ENCODE data around the gene WNK1. TPM values are rescaled to one million over a fixed set of nuclear protein-coding genes. Genes with fewer than 3 reads are reported as not detected.
A peak's percentile ranks its signal among the peaks of the same experiment; 100 is the strongest.
"Not testable (repeated sequence)": the region's sequence is repeated elsewhere in the genome, so short reads cannot be mapped to it uniquely, and the experiment has no call there.

The WNK1 gene
- total RNA-seq, 4 donors from 2014 or later, result 168 to 223 (median 204) TPM

GRCh38 chr12:768434-768833, 16.1 kb downstream of the WNK1 start:
- peak overlapping the region in 1 of 4 donors; percentile 9 for H3K27ac ChIP-seq
- ATAC-seq, result no peak
- no peak overlapping the region for H3K4me3 ChIP-seq

GRCh38 chr12:770479-770878, 18.1 kb downstream of the WNK1 start:
- Histone ChIP-seq H3K9me3 (no peaks in the 10 kb centered on the region), H3K27ac (no peak overlapping the region), H3K4me3 (no peak overlapping the region), H3K4me1 (peaks cover 55 to 87% of the 10 kb centered on the region in 2 donors), H3K36me3 (no peaks in the 10 kb centered on the region), H3K27me3 (no peaks in the 10 kb centered on the region)
- ATAC-seq, result no peak
- intact Hi-C loops (cut with DNase I; ENCODE audit: low total_unique reads) (no loop called here), in situ Hi-C loops (cut with MboI; ENCODE audit: low sequenced_read_pairs in 4 of 4) (no loop called here)
- DNase-seq, result no peak
- no peak for TF ChIP-seq POLR2A (IDR thresholded peaks at IDR 0.05)
- no peak for TF ChIP-seq CTCF (IDR thresholded peaks at IDR 0.05 in 4 of 5, conservative IDR thresholded peaks at IDR 0.05 in 1 of 5)

More at GRCh38 chr12:768434-768833, 16.1 kb downstream of the WNK1 start:
- TF ChIP-seq POLR2A (IDR thresholded peaks at IDR 0.05) (no peak), CTCF (IDR thresholded peaks at IDR 0.05 in 4 of 5, conservative IDR thresholded peaks at IDR 0.05 in 1 of 5) (no peak)
- no peaks in the 10 kb centered on the region for H3K27me3 ChIP-seq
- H3K36me3 ChIP-seq, result no peaks in the 10 kb centered on the region
- intact Hi-C loops (cut with DNase I; ENCODE audit: low total_unique reads) (no loop called here), in situ Hi-C loops (cut with MboI; ENCODE audit: low sequenced_read_pairs in 4 of 4) (no loop called here)
- no peaks in the 10 kb centered on the region for H3K9me3 ChIP-seq
- no peak for DNase-seq
- peaks cover 49 to 67% of the 10 kb centered on the region in 2 donors for H3K4me1 ChIP-seq

DNA sequence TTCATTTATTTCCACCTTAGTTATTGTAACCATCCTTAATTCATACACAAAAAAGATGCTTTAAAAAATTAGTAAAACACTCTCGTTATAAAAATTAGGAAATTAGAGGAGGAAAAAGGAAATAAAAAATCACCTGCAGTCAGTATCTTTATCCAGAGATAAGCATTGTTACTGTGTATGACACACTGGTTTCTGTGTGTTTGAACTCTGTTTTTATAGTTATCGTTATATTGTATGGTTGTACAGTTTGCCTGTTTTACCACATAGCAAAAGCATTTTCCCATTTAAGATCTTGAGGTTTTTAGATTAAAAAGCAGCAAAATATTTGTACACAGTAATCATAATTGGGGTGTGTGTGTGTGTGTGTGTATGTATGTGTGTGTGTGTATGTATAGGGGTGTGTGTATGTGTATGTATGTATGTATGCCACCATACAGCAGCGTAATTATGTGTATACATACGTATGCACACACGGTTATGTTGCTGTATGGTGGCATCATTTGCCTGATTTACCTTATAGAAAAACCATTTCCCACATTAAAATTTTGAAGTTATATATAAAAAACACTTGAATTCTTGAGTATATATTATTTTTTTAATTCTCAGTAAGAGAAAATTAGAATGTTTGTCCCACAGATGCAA, 19.8 kb downstream of the WNK1 start:
- in situ Hi-C loops (cut with MboI; ENCODE audit: low sequenced_read_pairs in 4 of 4) (no loop called here), intact Hi-C loops (cut with DNase I; ENCODE audit: low total_unique reads) (no loop called here)
- no peak overlapping the region for H3K4me3 ChIP-seq
- ATAC-seq, result no peak
- DNase-seq, result no peak
- no peak overlapping the region for H3K27ac ChIP-seq
- H3K9me3 ChIP-seq, result no peaks in the 10 kb centered on the region
- TF ChIP-seq POLR2A (IDR thresholded peaks at IDR 0.05) (no peak), CTCF (IDR thresholded peaks at IDR 0.05 in 4 of 5, conservative IDR thresholded peaks at IDR 0.05 in 1 of 5) (no peak)
- peaks cover 65 to 81% of the 10 kb centered on the region in 2 donors for H3K4me1 ChIP-seq
- H3K27me3 ChIP-seq, result no peaks in the 10 kb centered on the region
- no peaks in the 10 kb centered on the region for H3K36me3 ChIP-seq

GRCh38 chr12:774051-774614, 21.8 kb downstream of the WNK1 start:
- H3K36me3 ChIP-seq, result no peaks in the 10 kb centered on the region
- ATAC-seq, result peak in 1 of 2 donors; percentile 74
- peak overlapping the region; percentile 39 to 78 (median 56) for H3K27ac ChIP-seq
- peaks cover 73 to 81% of the 10 kb centered on the region in 2 donors for H3K4me1 ChIP-seq
- no peaks in the 10 kb centered on the region for H3K27me3 ChIP-seq
- in situ Hi-C loops (cut with MboI; ENCODE audit: low sequenced_read_pairs in 4 of 4), result no loop called here
- H3K9me3 ChIP-seq, result no peaks in the 10 kb centered on the region
- intact Hi-C loops (cut with DNase I; ENCODE audit: low total_unique reads), result no loop called here
- TF ChIP-seq POLR2A (IDR thresholded peaks at IDR 0.05) (no peak), CTCF (IDR thresholded peaks at IDR 0.05 in 4 of 5, conservative IDR thresholded peaks at IDR 0.05 in 1 of 5) (no peak)
- peak overlapping the region in 2 of 4 donors; percentile 4 to 14 for H3K4me3 ChIP-seq
- no peak for DNase-seq

DNA sequence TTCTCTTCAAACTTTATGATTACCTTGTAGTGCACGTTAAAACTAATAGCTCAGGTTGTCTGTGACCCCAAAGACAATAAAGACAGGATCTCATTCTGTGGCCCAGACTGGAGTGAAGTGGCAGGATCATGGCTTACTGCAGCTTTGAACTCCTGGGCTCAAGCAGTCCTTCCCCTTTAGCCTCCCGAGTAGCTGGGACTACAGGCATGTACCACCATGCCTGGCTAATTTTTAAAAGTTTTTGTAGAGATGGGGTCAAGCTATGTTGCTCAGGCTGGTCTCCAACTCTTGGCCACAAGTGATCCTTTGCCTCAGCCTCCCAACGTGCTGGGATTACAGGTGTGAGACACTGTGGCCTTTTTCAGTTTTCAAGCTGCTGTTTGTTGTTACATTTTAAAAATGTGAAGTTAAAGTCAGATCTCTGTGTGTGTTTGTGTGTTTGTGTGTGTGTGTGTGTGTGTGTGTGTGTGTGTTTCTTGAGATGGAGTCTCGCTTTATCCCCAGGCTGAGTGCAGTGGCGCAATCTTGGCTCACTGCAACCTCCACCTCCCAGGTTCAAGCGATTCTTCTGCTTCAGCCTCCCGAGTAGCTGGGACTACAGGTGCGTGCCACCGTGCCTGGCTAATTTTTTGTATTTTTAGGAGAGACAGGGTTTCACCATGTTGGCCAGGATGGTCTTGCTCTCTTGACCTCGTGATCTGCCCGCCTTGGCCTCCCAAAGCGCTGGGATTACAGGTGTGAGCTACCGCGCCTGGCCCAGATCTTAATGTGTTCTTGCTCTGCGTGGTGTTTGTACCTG, 23.8 kb downstream of the WNK1 start:
- peaks cover 81 to 82% of the 10 kb centered on the region in 2 donors for H3K4me1 ChIP-seq
- DNase-seq; H3K4me3 ChIP-seq; H3K27me3 ChIP-seq; in situ Hi-C loops (cut with MboI; ENCODE audit: low sequenced_read_pairs in 4 of 4); H3K9me3 ChIP-seq; H3K36me3 ChIP-seq; ATAC-seq: not testable (repeated sequence)
- peak overlapping the region in 1 of 4 donors; percentile 78 for H3K27ac ChIP-seq
- intact Hi-C loops (cut with DNase I; ENCODE audit: low total_unique reads), result loop anchor here (5.0 kb wide), 1 partner anchor 36 kb away; no protein-coding TSS in a partner anchor

GRCh38 chr12:776772-777373, 24.5 kb downstream of the WNK1 start:
- H3K36me3 ChIP-seq; ATAC-seq; DNase-seq; H3K27me3 ChIP-seq; in situ Hi-C loops (cut with MboI; ENCODE audit: low sequenced_read_pairs in 4 of 4); H3K27ac ChIP-seq; H3K4me3 ChIP-seq; H3K9me3 ChIP-seq: not testable (repeated sequence)
- intact Hi-C loops (cut with DNase I; ENCODE audit: low total_unique reads), result loop anchor here (5.0 kb wide), 1 partner anchor 35 kb away; no protein-coding TSS in a partner anchor
- H3K4me1 ChIP-seq, result peaks cover 82 to 85% of the 10 kb centered on the region in 2 donors

Data from gastrocnemius medialis (tissue), 4 donors.